DOHH2 (cell line): ENCODE measurements around the gene TPH2.

Experiments used
- H3F3A ChIP-seq: fragments of 200-600 bp; sonication (generic), shearing (Covaris generic); 2 replicates; pipeline ENCODE4 v1.6.0; 2016; ENCODE audit warnings: antibody characterized with exemption, mild to moderate bottlenecking; ENCODE audit not compliant: control insufficient read depth, insufficient read depth
- H3K27ac ChIP-seq: fragments of 200-600 bp; sonication (generic); 2 replicates; pipeline ENCODE4 v1.5.1; 2014; ENCODE audit warnings: low read depth, mild to moderate bottlenecking, low read length, moderate library complexity
- H3K27me3 ChIP-seq: fragments of 200-600 bp; sonication (generic); 2 replicates; pipeline ENCODE4 v1.6.1; 2014; ENCODE audit warnings: mild to moderate bottlenecking, low read length, mixed read lengths; ENCODE audit not compliant: control insufficient read depth
- H3K36me3 ChIP-seq: fragments of 200-600 bp; sonication (generic); 2 replicates; pipeline ENCODE4 v1.6.1; 2014; ENCODE audit warnings: mild to moderate bottlenecking, low read length, moderate library complexity, mixed read lengths; ENCODE audit not compliant: control insufficient read depth
- H3K4me1 ChIP-seq: fragments of 200-600 bp; sonication (generic); 2 replicates; pipeline ENCODE4 v1.6.1; 2014; ENCODE audit warnings: mild to moderate bottlenecking, low read length, mixed read lengths; ENCODE audit not compliant: control insufficient read depth
- H3K4me2 ChIP-seq: fragments of 200-600 bp; sonication (generic); 2 replicates; pipeline ENCODE4 v1.6.0; 2014; ENCODE audit warnings: mild to moderate bottlenecking, low read length, moderate library complexity
- H3K4me3 ChIP-seq: fragments of 200-600 bp; sonication (generic); 2 replicates; pipeline ENCODE4 v1.5.1; 2014; ENCODE audit warnings: mild to moderate bottlenecking, low read length, mixed read lengths
- H3K79me2 ChIP-seq: fragments of 200-600 bp; sonication (generic); 2 replicates; pipeline ENCODE4 v1.6.1; 2014; ENCODE audit warnings: mild to moderate bottlenecking, low read length, mixed read lengths; ENCODE audit not compliant: control insufficient read depth
- H3K9me2 ChIP-seq: fragments of 200-600 bp; sonication (generic); replicated peaks from 2 replicates; pipeline ENCODE4 v1.6.1; 2014; ENCODE audit warnings: mild to moderate bottlenecking, low read length, mixed read lengths; ENCODE audit not compliant: control insufficient read depth
- H3K9me3 ChIP-seq: fragments of 200-600 bp; sonication (generic); 2 replicates; pipeline ENCODE4 v1.6.1; 2014; ENCODE audit warnings: antibody characterized with exemption, low read length, mixed read lengths; ENCODE audit not compliant: control insufficient read depth, insufficient read depth
- H4K20me1 ChIP-seq: fragments of 200-600 bp; sonication (generic); 2 replicates; pipeline ENCODE4 v1.6.0; 2014; ENCODE audit warnings: low read depth, mild to moderate bottlenecking, antibody characterized with exemption, low read length, moderate library complexity; ENCODE audit not compliant: control insufficient read depth, insufficient read depth
- CTCF ChIP-seq: fragments of 200-600 bp; sonication (generic); IDR thresholded peaks from one replicate; pipeline ENCODE4 v1.5.1; 2014; ENCODE audit warnings: antibody characterized with exemption, mild to moderate bottlenecking, low read depth, low read length; ENCODE audit not compliant: poor library complexity, severe bottlenecking
- EZH2phosphoT487 ChIP-seq: fragments of 200-600 bp; sonication (generic); IDR thresholded peaks from 2 replicates; pipeline ENCODE4 v1.6.1; 2017; ENCODE audit warnings: borderline replicate concordance, mild to moderate bottlenecking, antibody characterized with exemption, low read length, moderate library complexity, mixed read lengths

Gene TPH2

GRCh38 chr12:71896205-71896882 lies 42.3 kb upstream of the TPH2 start:
- no peak for TF ChIP-seq CTCF
- TF ChIP-seq EZH2phosphoT487: no peak
- Histone ChIP-seq H3K36me3 (peaks cover 29% of the 10 kb centered on the region), H3K4me2 (no peak overlapping the region), H3K4me1 (no peaks in the 10 kb centered on the region), H3K79me2 (no peaks in the 10 kb centered on the region), H3K9me3 (no peaks in the 10 kb centered on the region), H3K27me3 (no peaks in the 10 kb centered on the region), H3F3A (no peaks in the 10 kb centered on the region), H3K27ac (no peak overlapping the region), H3K4me3 (no peak overlapping the region), H3K9me2 (no peaks in the 10 kb centered on the region), H4K20me1 (no peaks in the 10 kb centered on the region)

- no peaks in the 10 kb centered on the region for H3F3A ChIP-seq
- H3K36me3 ChIP-seq: peaks cover 29% of the 10 kb centered on the region
- H4K20me1 ChIP-seq: no peaks in the 10 kb centered on the region
- no peak overlapping the region for H3K4me3 ChIP-seq
- TF ChIP-seq CTCF: no peak
- TF ChIP-seq EZH2phosphoT487: no peak
- no peaks in the 10 kb centered on the region for H3K27me3 ChIP-seq
- H3K9me2 ChIP-seq: no peaks in the 10 kb centered on the region
- no peak overlapping the region for H3K4me2 ChIP-seq
- H3K79me2 ChIP-seq: no peaks in the 10 kb centered on the region
- no peak overlapping the region for H3K27ac ChIP-seq
- no peaks in the 10 kb centered on the region for H3K9me3 ChIP-seq
- H3K4me1 ChIP-seq: no peaks in the 10 kb centered on the region
These were observed 38.6 kb upstream of the TPH2 start for GRCh38 chr12:71900091-71900490.

- Histone ChIP-seq H3K4me3 (no peak overlapping the region), H3K36me3 (peaks cover 39% of the 10 kb centered on the region)
- TF ChIP-seq EZH2phosphoT487: no peak
- TF ChIP-seq CTCF: no peak
These were observed 34.0 kb upstream of the TPH2 start for GRCh38 chr12:71904629-71905028.

More at GRCh38 chr12:71904629-71905028, 34.0 kb upstream of the TPH2 start:
- no peaks in the 10 kb centered on the region for H3K9me3 ChIP-seq
- no peaks in the 10 kb centered on the region for H3K4me1 ChIP-seq
- H3K79me2 ChIP-seq: no peaks in the 10 kb centered on the region
- no peaks in the 10 kb centered on the region for H3K27me3 ChIP-seq
- H3K9me2 ChIP-seq: no peaks in the 10 kb centered on the region
- H3K4me2 ChIP-seq: no peak overlapping the region
- no peak overlapping the region for H3K27ac ChIP-seq
- H3F3A ChIP-seq: no peaks in the 10 kb centered on the region
- H4K20me1 ChIP-seq: no peaks in the 10 kb centered on the region
